Ovary (tissue), 9 donors: Measurements from ENCODE around the gene ARHGAP4. TPM values are rescaled to one million over a fixed set of nuclear protein-coding genes. Genes with fewer than 3 reads are reported as not detected.

ENCODE experiments used
- DNase-seq, 5 donors: peaks; one replicate each; pipeline ENCODE4 v3.0.0-alpha.2; 2019 to 2020
- H3K27ac ChIP-seq, 2 donors: fragments of 200-600 bp; one replicate each; pipeline versions ENCODE4 v1.5.1 to v1.8.0; 2019 to 2022
- H3K27me3 ChIP-seq: fragments of 200-600 bp; one replicate; pipeline ENCODE4 v1.8.0; 2022
- H3K36me3 ChIP-seq: fragments of 200-600 bp; sonication (generic); one replicate; pipeline ENCODE4 v1.5.1; 2019
- H3K4me1 ChIP-seq: one replicate; pipeline ENCODE4 v1.8.1; 2013; ENCODE audit warnings: mild to moderate bottlenecking, moderate library complexity; ENCODE audit not compliant: insufficient read depth
- H3K4me3 ChIP-seq: fragments of 200-600 bp; sonication (generic); one replicate; pipeline ENCODE4 v1.5.1; 2017
- H3K9me3 ChIP-seq, 2 donors: fragments of 200-600 bp in 1 of 2; sonication (generic) in 1 of 2; one replicate each; pipeline versions ENCODE4 v1.5.1 to v1.8.1; 2013 to 2019; ENCODE audit warnings: mild to moderate bottlenecking in 1 of 2, moderate library complexity in 1 of 2
- EP300 ChIP-seq: sonication (generic); formaldehyde crosslinking; IDR thresholded peaks from one replicate; pipeline ENCODE4 v1.6.1; 2017; ENCODE audit warnings: antibody characterized with exemption
- POLR2A ChIP-seq: fragments of 450-650 bp; IDR thresholded peaks from one replicate; pipeline ENCODE4 v1.6.1; 2017; ENCODE audit warnings: antibody characterized with exemption, mild to moderate bottlenecking, moderate library complexity
- WGBS, 3 donors: extraction: QIAGEN DNeasy Blood & Tissue Kit in 1 of 3; methylation state at CpG; one replicate each; pipeline versions ENCODE4 v1.1.5 to v1.1.7; 2013 to 2017; 5-methylcytosine and 5-hydroxymethylcytosine counted together
- intact Hi-C, 4 donors: fragments of 100-400 bp; cut with DNase I; formaldehyde crosslinking; loops; one replicate each; pipeline versions ENCODE4 v1.11.0 to v1.15.1; 2022 to 2023
- polyA plus RNA-seq, 2 donors: library from polyadenylated mRNA; stranded (reverse); fragments of 200-250 nt in 1 of 2; fragments of 350-450 nt in 1 of 2; fragmentation: Illumina TruSeq in 1 of 2; extraction: RNeasy Lipid Tissue Mini Kit (QIAGEN cat#74804) in 1 of 2; gene quantifications; one replicate each; pipeline ENCODE4 v1.2.3, GENCODE V29; 2013 to 2014
- total RNA-seq, 7 donors: library from RNA; depleted of rRNA in 2 of 7; stranded (reverse); fragments of >200 nt in 2 of 7; fragmentation: NEBNext Ultra II Directional in 3 of 7; extraction: Animal tissue kit (Norgen Biotek cat#: 25700) in 3 of 7; gene quantifications; one replicate each; pipeline versions ENCODE4 v1.1.0 to v1.2.4, GENCODE V29; 2016 to 2023
- TF ChIP-seq, protein P1 (sequence below), 3 donors: fragments of 450-650 bp in 2 of 3; fragments of 200-600 bp in 1 of 3; IDR thresholded peaks; one replicate each; pipeline versions ENCODE4 v1.5.1 to v1.8.0; 2016 to 2022; ENCODE audit warnings: antibody characterized with exemption in 3 of 3, mild to moderate bottlenecking in 1 of 3
- donor health status: DM: no; HTN: no; CAD: no; lungs with moderate emphysema.
- donor health status: DM: no; HTN: no; CAD: no.
- donor health status: Bipolar disorder and iron deficiency.
- donor health status: DM: yes; HTN: yes; CAD: no.
- donor health status: DM: no; HTN: no; CAD: no.
- donor health status: DM: yes; HTN: yes; CAD: no.

ARHGAP4 gene
- total and polyA plus RNA-seq, 9 donors, result 1.2 to 22.3 (median 11.4) TPM

DNA sequence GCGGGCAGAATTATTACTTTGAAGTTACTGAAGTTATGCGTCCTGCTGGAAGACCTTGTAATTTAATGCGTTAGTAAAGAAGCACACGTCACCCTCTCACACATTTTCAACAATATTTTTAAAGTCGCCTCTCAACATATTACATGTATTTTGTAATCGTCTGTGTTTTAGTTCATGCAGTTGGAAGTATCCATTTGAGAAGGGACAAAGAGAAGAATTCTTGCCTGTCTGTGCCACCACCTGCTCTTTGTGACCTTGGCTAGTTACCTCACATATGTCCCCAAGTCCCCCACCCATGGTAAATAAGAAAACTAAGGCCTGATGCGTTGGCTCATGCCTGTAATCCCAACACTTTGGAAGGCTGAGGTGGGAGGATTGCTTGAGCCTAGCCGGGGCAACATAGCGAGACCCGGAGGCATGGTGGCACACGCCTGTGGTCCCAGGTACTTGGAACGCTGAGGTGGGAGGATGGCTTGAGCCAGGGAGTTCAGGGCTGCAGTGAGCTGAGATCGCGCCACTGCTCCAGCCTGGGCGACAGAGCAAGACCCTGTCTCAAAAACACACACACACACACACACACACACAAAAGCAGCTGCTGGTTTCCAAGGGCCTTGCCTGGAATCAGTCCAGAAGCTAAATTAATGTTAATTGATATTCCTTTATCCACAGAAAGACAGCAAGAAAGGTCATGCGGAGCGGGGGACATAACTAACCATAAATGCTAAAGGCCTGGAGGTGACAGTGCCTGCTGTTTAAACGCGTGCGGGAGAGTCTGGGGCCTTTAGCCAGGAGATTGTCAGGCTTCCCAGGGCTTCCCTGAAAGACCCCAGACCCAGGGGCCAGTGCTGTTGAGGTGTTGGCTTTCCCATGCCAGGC lies 47.3 kb upstream of the ARHGAP4 start:
- Histone ChIP-seq H3K4me3 (peak overlapping the region; percentile 83), H3K27me3 (no peaks in the 10 kb centered on the region), H3K4me1 (peaks cover 10% of the 10 kb centered on the region), H3K36me3 (no peaks in the 10 kb centered on the region), H3K9me3 (no peaks in the 10 kb centered on the region), H3K27ac (peak overlapping the region; percentile 100)
- TF ChIP-seq, protein P1, sequence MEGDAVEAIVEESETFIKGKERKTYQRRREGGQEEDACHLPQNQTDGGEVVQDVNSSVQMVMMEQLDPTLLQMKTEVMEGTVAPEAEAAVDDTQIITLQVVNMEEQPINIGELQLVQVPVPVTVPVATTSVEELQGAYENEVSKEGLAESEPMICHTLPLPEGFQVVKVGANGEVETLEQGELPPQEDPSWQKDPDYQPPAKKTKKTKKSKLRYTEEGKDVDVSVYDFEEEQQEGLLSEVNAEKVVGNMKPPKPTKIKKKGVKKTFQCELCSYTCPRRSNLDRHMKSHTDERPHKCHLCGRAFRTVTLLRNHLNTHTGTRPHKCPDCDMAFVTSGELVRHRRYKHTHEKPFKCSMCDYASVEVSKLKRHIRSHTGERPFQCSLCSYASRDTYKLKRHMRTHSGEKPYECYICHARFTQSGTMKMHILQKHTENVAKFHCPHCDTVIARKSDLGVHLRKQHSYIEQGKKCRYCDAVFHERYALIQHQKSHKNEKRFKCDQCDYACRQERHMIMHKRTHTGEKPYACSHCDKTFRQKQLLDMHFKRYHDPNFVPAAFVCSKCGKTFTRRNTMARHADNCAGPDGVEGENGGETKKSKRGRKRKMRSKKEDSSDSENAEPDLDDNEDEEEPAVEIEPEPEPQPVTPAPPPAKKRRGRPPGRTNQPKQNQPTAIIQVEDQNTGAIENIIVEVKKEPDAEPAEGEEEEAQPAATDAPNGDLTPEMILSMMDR (IDR thresholded peaks at IDR 0.05), result no peak
- no peak for TF ChIP-seq EP300
- no peak for TF ChIP-seq POLR2A
- intact Hi-C loops, result no loop called here
- 42 to 46% (median 46%) methylated on average over 19 to 20 of the region's 20 CpGs for WGBS, 3 donors
- DNase-seq, result peak in 2 of 5 donors; percentile 21 to 47

DNA sequence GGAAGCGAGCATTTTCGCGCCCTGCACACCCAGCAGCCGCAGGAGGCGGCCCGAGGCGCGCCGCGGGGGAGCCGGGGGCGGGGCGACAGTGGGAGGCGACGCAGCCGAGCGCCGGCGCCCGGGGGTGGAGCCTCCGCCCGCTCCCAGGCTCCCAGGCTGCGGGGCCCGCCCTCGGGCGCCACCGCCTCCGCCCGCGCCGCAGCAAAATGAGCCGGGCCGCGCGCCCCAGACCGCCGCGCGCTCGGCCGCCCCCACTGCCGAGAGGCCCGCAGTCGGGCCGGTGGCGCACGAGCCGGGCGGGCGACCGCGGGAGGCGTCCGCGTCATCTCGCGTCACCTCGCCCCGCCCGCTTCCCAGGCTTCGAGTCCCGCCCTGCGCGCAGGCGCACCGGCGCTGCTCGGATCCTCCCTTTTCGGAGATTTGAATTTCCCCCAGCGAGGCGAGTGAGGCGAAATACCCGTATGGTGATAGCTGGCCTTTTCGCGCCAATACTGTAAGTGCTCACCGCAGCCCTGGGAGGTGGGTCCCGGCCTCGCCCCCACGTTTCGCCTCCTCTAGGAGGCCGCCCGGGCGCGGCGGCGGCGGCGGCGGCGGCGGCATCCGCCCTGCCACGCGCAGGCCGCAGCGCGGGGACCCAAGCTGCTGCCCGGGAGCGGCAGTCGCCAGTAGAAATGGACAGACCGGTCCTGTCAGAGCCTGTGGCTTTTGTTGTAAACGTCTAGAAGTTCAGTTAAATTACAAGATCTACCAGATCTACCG lies 46.5 kb upstream of the ARHGAP4 start, which contains the start of gene TMEM187:
TMEM187 (plus strand) TSS at position 387 of the 759 bp plus-strand sequence. CDS start 9,309 bp downstream, outside the sequence.
- peak; percentile 88 to 93 (median 92) for DNase-seq
- H3K27me3 ChIP-seq, result no peaks in the 10 kb centered on the region
- peak; percentile 78 for TF ChIP-seq POLR2A
- TF ChIP-seq EP300, result no peak
- TF ChIP-seq, protein P1 (IDR thresholded peaks at IDR 0.05), result peak in 1 of 3 donors; percentile 6
- H3K36me3 ChIP-seq, result no peaks in the 10 kb centered on the region
- H3K4me3 ChIP-seq, result peak within 1 kb of the TSS; percentile 83
- peak within 1 kb of the TSS; percentile 100 for H3K27ac ChIP-seq
- H3K9me3 ChIP-seq, result no peaks in the 10 kb centered on the region
- 3 to 7% (median 7%) methylated on average over 49 to 103 of the region's 103 CpGs for WGBS, 3 donors
- intact Hi-C loops, result no loop called here
- H3K4me1 ChIP-seq, result peaks cover 10% of the 10 kb centered on the region

DNA sequence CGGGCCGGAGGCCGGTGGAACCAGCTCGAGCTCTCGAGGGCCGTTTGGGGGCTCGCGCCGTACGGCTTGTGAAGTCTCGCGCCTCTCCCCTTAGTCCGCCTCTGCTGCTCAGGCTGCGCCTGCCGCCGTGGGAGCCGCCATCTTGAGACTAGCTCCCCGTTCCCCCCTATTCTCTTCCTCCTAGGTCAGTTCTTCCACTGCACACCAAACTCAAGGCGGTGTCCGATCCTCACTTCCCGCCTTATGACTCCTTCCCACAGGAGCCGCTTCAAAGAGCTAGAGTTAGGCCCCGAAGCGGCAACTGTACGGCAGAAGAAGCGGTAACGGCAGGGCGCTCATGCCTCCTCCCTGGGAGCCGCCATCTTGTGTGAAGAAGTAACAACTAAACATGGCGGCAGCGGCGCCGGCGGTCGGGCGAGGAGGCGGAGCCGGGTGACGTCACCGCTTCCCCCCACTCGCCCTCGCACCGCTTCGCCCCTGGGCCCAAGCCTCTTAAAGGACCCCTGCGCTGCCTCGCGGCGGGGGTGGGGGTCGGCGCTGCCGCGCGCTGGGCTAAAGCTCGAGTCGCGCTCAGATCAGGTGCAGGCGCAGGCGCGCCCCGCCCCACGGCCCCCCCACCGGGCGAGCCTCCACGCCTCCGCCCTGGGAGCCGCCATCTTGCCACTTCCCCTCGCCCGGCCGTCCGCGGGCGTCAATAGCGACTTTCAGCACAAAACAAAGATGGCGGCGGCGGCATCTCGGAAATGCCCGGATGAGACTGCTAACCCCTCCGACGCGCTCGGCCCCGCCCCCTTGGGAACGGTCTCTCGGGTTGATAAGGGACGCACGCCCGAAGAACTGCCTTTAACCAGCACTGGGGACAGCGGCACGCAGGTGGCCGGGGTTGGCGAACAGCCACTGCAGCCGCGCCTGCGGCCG lies 45.6 kb upstream of the ARHGAP4 start, which contains the start of gene HCFC1:
HCFC1 (minus strand) TSS at position 369 of the 918 bp plus-strand sequence. CDS start 978 bp downstream, outside the sequence.
- intact Hi-C loops, result no loop called here
- Histone ChIP-seq H3K27me3 (no peaks in the 10 kb centered on the region), H3K4me3 (peak within 1 kb of the TSS; percentile 83), H3K9me3 (no peaks in the 10 kb centered on the region), H3K27ac (peak within 1 kb of the TSS; percentile 100), H3K36me3 (no peaks in the 10 kb centered on the region), H3K4me1 (peaks cover 10% of the 10 kb centered on the region)
- WGBS, 3 donors, result 5 to 12% (median 9%) methylated on average over 80 to 96 of the region's 96 CpGs
- TF ChIP-seq POLR2A, result peak; percentile 61
- no peak for TF ChIP-seq EP300
- TF ChIP-seq, protein P1 (IDR thresholded peaks at IDR 0.05), result no peak
- DNase-seq, result peak; percentile 95 to 97 (median 96)
